GM04503 (cell line): ENCODE data around the gene PSMC3.

Experiments
- DNase-seq: peaks from one replicate; pipeline ENCODE4 v3.0.0-alpha.2; 2012; ENCODE audit warnings: low read depth

The PSMC3 gene

DNA sequence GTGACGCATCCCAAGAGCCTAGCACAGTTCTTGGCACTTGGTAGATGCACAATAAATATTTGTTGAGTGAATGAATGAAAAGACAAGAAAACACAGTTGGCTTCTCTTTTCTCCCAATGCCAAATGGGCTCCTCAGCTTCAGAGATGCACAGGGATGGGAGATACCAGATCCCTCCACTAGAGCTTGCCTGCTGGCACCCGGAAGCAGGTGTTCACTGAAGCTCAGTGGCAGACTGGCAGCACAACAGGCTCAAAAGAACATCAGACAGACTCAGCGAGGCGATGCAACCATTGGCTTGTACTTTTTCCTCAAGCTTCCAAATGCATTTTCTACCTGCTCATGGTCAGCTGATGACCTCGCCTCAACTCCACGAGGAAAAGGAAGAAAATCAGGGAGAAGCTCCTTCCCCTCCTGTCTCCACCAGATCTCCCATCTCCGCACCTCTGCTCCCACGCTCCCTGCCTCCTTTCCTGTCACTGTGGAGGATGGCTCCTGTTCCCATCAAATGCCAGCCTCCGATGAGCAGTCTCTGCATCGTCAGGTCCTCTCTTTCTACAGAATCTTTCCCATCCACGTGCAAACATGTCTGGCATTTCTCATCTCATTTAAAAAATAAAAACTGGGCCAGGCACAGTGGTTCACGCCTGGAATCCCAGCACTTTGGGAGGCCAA, 16.9 kb upstream of the PSMC3 start:
- no peak for DNase-seq

DNA sequence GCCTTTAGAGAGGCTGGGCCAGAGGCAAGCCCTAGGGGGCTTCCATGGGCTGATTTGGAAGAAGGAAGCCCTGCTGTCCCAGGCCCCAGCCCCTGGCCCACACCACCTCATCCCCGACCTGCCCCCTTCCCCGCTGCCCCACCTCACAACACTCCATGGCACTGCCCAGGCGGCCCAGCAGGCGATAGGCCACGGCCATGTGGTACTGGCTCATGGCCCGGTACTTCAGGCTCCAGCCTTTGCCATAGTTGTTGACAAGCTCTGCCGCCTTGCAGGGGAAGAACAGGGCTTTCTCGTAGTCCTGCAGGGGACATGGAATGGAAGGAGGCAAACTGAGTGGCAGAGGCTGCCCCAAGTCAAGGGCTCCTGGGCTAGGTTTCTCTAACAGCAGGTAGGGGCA, 16.3 kb upstream of the PSMC3 start:
- DNase-seq = no peak

DNA sequence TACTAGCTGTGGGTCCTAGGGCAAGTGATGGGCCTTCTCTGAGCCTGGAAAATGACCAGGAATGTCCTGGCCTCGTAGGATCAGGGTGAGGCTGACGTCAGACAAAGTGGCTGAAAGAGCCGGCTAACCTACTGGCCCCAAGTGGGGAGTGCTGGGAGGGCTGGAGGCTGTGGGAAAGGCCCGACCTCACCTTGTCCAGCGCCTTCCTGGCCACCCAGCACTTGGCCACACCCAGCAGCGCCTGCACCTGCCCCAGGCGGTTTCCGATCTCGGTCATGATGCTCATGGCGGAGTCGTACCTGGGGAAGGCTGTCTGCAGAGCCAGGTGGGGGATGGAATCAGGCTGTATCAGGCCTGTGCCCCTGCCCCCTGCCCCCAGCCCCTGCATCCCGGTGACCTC, 15.2 kb upstream of the PSMC3 start:
- no peak for DNase-seq

DNA sequence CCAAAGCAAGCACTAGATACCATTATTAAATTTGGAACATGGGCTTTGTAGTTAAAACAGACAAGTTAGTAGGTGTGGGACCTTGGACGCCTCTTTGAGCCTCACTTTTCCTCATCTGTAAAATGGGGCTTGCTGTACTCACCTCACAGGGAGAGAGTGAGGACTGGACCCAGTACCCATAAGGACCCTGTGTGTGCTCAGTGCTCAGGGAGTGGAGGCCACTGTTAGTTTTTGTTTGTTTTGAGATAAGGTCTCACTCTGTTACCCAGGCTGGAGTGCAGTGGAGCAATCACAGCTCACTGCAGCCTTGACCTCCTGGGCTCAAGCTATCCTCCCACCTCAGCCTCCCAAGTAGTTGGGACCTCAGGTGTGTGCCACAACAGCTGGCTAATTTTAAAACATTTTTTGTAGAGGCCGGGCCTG, 13.8 kb upstream of the PSMC3 start:
- no peak for DNase-seq

DNA sequence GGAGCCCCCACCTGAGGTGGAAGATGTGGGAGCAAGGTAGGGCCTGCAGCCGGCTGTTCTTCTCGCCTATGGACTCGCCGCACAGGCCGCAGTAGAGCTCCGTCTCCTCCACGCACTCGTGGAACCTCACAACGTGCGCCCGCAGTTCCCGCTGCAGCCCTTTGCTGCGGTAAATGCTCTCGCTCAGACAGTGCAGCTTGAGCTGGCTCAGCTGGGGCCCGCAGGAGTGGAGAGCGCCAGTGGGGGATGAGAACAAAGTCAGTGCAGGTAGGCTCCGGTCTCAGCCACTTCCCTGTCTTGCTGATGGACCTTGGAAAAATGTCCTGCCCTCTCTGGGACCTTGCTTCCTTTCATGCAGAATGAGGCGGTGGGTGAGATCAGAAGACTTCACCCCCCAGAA, 12.5 kb upstream of the PSMC3 start:
- DNase-seq = no peak

DNA sequence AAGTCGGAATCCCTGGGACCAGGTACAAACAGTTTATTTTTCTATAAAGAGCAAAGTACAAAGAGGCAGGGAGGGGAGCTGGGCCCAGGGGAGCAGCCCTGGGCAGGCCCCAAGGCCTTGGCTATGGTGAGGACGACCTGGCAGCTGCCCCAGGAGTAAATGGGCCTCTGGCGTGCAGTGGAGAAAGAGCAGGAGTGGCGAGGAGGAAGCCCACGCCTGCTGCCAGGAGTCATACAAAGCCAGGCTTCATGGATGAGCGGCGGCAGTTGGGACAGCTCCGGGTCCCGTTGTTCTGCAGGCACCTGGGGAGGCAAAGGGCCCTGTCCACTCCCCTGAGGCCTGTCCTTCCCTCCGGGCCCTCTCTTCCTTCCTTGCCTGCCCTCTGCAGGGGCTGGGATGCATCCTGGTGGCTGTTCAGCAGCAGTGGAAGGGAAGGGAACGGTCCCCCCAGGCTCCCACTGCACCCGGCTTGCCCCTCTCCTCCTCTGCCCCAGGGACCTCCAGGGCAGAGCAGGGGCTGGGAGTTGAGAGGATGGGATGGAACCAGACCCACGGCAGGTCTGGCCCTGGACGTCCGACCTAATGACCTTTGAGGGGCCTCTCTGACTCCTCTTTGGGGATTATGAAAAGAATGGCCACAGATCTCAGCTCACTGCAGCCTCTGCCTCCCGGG, 11.6 kb upstream of the PSMC3 start:
- no peak for DNase-seq

DNA sequence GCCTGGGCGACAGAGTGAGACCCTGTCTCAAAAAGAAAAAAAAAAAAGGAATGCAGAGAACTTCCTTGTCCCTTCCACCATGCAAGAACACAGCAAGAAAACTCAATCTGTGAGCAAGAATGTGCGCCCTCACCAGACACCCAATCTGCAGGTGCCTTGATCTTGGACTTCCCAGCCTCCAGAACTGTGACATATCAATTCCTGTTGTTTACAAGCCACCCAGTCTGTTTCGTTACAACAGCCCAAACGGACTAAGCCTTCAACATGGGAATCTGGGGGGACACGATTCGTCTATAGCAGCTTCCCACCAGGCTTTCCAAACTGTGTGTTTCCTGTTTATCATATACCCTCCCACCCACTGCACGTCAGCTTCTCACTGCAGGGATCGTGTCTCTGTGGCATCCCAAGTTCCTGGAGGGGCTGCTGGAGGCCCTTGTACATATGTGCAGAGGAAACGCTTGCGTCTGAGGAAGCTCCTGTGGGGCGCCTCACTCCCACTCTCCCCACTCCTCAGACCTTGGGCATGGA, 11.0 kb upstream of the PSMC3 start:
- DNase-seq = no peak

DNA sequence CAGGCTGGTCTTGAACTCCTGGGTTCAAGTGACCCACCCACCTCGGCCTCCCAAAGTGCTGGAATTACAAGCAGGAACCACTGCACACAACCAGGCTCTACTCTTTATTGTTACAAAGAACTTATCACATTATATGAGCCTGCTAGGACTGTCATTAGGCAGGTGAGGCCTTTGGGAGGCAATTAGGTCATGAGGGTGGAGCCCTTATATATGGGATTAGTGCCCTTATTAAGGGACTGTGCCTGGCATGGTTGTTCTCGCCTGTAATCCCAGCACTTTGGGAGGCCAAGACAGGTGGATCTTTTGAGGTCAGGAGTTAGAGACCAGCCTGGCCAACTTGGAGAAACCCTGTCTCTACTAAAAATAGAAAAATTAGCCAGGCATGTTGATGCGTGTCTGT, 10.5 kb upstream of the PSMC3 start:
- no peak for DNase-seq

DNA sequence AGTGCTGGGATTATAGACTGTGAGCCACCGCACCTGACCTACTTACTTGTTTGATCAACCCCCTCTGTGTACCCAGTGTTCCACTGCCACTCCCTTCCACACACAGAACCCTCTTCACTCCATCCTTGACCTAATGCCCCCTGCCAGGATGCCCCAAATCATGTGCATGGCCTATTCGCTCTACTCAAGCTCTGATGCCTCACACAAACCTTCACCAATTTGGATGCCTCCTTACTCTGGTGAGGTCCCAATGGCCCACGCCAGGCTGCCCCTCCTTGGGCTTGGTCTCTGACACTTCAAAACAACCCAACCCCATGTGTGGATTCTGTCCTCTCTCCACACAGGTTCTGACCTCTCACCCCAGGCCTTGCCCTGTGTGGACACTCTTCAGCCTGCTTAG, 9.4 kb upstream of the PSMC3 start:
- DNase-seq = no peak

DNA sequence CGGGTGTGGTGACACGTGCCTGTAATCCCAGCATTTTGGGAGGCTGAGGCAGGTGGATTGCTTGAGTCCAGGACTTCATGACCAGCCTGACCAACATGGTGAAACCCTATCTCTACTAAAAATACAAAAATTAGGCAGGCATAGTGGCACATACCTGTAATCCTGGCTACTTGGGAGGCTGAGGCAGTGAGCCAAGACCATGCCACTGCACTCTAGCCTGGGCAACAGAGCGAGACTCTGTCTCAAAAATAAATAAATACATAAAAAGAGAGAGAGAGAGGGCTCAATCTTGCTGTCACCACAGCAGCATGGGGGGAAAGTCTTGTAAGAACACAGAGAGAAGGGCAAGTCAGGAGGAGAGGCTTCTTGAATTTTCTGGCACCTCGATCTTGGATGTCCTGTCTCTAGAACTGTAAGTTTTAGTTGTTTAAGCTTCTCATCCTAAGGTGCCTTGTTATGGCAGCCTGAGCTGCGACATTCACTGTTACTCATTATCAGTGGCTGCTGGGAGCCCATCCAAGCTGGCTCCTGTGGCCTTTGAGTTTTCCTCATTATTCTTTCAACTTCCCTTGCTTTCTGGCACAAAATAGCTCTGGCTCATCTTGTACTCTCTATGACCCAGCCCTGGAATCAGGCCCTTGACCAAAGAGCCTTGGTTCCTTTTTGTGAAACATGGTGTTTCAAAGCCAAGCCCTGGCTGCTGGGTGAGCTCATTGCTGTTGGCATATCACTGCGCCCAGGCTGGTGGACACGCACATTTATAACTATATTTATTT, 8.0 kb upstream of the PSMC3 start:
- DNase-seq = peak; percentile 91

DNA sequence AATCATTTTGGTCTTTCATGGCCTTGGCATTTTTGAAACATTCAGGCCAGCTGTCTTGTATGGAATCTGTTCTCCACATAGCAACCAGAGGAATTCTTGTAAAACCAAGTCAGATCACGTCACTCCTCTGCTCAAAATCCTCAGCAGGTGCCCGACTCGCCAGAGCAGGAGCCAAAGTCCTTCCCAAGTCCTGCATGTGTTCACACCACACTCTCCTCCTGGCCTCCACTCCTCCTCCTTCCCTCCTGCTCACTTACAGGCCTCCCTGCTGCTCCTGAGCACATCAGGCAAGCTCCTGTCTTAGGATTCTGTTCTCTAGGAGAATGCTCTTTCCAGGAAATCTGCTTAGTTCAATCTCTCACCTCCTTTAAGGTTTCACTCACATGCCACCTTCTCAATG, 6.9 kb upstream of the PSMC3 start:
- DNase-seq = no peak

DNA sequence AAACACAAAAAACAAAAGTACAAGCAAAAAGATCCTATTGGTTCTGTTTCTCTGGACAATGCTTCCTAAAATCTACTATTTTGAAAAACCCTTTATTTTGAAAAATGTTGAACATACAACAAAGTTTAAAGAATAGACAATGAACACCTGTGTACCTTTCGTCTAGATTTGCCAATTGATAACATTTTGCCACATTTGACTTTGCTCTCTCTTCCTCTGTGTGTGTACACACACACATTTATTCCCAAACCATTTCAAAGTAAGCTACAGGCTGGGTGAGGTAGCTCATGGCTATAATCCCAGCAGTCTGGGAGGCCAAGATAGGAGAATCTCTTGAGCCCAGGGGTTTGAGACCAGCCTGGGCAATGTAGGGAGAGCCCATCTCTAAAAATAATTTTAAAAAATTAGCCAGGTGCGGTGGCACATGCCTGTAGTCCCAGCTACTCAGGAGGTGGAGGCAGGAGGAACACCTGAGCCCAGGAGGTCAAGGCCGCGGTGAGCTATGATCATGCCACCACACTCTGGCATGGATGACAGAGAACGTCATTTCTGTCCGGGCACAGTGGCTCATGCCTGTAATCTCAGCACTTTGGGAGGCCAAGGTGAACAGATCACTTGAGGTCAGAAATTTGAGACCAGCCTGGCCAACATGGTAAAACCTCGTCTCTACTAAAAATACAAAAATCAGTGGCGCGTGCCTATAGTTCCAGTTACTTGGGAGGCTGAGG, 5.3 kb upstream of the PSMC3 start:
- no peak for DNase-seq

DNA sequence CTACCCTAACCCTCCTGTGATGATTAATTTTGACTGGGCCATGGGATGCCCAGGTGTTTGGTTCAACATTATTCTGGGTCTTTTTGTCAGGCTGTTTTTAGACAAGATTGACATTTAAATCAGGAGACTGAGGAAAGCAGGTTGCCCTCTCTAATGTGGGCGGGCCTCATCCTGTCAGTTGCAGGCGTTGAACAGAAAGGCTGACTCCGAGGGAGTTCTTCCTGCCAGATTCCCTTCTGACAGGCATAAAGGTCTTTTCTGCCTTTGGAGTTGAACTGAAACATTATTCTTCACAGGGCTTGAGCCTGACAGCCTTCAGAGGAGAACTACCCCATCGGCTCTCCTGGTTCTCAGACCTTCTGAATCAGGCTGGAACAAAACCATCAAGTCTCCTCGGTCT, 4.3 kb upstream of the PSMC3 start:
- no peak for DNase-seq

DNA sequence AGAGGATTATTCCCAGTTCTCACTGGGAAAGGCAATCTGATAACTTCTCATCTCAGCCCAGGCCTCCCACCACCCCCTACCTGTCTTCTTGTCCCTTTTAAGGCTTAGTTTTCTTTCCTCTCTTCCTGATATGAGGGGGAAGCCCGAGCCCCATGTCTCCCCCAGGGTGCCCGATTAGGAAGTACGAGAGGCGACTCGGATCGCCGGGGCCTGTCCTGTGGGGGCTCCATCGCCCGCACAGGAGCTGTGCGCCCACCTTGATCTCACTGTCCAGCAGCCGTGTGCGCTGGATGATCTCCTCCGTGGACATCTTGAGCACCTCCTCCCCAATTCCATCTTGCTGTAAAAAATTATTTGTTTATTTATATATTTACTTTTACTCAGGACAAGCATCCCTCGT, 628 bp downstream of the PSMC3 start:
- DNase-seq = no peak

DNA sequence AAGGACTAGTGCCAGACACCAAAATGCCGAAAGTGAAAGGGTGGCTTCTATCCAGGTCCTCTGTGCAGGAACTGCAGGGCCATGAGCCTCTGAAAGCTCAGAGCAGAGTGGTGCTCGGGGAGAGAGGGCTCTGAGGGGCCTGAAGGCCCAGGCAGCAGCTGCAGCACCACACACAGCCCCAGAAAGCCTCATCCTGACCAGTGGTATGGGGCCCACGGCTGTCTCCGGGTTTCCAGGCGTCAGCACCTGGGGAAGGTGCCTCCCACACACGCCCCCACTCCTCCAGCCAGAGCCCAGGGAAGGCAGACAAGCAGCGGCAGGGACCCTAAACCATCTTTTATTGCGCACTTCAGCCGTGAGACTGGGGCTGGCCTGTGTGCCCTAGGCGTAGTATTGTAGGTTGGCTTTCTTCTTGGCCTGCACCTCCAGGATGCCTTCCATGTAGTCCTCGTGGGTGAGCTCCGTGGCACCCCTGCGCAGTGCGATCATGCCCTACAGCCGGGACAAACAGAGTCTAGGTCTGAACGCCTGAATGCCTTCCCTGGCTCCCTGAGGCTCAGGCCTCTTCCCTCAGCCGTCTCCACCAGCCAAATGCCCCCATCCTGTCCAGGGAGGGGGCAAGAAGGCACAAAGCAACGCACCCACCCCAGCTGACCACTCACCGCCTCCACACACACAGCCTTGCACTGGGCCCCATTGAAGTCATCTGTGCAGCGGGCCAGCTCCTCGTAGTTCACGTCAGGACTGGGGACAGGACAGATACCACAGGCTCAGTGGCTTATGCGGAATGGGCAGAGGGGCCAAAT, 7.6 kb downstream of the PSMC3 start:
- DNase-seq = no peak

DNA sequence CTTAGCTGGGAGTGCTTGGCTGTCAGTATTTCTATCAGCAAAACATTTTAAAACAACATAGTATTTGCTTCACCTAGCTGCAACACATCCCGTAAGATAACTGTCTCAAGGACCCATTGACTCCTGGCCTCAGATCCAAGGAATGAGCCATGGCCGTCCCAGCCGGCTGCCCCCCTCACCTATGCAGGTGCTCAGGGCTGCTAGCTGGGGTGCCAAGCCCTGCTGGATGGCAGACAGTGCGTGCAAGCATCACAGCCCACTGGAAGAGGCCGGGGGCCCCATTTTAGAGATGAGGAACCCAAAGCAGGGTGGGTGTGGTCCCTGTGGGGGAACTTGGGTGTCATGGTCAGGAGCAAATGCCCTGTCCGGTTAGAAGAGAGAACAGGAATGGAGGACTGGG, 8.5 kb downstream of the PSMC3 start:
- DNase-seq = no peak

DNA sequence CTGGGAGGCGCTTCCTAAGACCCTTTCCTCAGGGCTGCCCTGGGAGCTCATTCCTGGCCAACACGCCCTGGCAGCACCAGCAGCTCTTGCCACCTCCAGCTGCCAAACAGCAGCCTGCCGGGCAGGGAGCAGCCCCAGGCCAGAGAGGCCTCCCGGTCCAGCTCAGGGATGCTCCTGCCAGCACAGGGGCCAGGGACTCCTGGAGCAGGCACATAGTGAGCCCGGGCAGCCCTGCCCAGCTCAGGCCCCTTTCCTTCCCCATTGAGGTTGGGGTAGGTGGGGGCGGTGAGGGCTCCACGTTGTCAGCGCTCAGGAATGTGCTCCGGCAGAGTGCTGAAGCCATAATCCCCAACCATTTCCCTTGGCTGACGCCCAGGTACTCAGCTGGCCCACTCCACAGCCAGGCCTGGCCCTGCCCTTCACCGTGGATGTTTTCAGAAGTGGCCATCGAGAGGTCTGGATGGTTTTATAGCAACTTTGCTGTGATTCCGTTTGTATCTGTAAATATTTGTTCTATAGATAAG, 10.2 kb downstream of the PSMC3 start:
- DNase-seq = peak; percentile 86

DNA sequence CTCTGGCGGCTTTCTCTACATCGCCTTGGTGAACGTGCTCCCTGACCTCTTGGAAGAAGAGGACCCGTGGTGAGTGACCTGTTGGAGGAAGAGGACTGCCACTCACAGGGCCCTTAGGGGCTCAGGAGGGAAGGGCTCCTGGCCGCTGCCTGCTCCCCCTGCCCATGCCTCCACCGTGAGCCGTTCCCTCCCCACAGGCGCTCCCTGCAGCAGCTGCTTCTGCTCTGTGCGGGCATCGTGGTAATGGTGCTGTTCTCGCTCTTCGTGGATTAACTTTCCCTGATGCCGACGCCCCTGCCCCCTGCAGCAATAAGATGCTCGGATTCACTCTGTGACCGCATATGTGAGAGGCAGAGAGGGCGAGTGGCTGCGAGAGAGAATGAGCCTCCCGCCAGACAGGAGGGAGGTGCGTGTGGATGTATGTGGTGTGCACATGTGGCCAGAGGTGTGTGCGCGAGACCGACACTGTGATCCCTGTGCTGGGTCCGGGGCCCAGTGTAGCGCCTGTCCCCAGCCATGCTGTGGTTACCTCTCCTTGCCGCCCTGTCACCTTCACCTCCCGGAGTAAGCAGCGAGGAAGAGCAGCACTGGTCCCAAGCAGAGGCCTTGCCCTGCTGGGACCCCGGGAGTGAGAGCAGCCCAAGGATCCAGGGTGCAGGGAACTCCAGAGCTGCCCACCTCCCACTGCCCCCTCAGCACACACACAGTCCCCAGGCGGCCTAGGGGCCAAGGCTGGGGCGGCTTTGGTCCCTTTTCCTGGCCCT, 11.0 kb downstream of the PSMC3 start:
- no peak for DNase-seq

DNA sequence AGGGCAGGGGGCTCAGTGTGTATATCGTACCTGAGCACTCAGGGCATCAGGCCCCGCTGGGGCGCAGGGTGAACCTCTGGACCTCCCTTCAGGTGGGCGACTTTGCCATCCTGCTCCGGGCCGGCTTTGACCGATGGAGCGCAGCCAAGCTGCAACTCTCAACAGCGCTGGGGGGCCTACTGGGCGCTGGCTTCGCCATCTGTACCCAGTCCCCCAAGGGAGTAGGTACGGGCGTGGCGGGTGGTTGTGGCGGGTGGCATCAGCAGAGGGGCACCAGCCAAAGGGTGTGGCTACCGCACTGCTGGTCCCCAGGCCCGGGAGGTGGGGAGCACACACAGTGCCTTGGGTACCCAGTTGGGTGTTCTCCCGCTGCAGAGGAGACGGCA, 11.6 kb downstream of the PSMC3 start:
- DNase-seq = no peak

DNA sequence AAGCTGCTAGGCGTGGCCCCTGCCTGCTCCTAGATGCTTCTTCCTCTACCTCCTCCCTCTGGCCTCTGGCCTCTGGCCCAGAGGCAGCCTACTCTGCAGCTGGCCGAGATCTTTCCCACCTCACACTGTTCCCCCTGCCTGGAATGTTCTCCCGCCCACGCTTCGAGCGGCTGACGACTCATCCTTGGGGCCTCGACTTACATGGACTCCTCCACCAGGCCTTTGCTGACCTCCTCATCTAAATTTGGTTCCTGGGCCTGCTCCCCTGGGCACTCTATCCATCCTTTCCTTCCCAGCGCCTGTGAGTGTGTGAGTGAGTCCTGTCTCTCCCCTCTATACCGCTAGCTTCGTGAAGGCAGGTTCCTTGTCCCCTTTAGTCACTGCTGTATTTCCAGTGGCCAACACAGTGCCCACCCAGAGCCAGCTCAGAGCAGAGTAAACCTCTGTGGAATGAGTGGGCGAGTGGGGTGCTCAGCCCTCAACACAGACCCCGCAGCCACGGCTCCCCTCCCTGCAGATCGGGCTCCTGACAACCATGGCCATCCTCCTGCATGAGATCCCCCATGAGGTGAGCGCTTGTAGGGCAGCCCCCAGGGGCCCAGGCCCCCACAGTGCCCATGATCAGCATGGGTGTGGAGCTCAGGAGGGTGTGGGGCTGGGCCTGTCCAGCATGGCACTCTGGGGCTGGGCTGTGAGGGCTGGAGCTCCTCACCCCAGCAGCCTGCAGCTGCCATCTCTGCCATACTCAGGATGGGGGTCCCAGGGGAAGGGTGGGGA, 12.1 kb downstream of the PSMC3 start:
- DNase-seq = no peak
